Endothelial cell of umbilical vein (primary cell): ENCODE measurements around the gene ARMS2. TPM values are rescaled to one million over a fixed set of nuclear protein-coding genes. Genes with fewer than 3 reads are reported as not detected.

Source experiments
- BruUV-seq: library from RNA; stranded (reverse); fragments of 400-500 nt; replicated peaks from 2 replicates; lab custom pipeline; 2021; lab: Mats Ljungman, UMichigan
- CTCF ChIA-PET: fragments of 300-600, 350-600 bp; sonication (Branson Sonifier 250); formaldehyde crosslinking; loops from one replicate; lab custom pipeline; 2021; ENCODE audit warnings: antibody characterized with exemption, inconsistent platforms; lab: Charles Lee
- POLR2A ChIA-PET: fragments of 300-600, 350-600 bp; sonication (Branson Sonifier 250); formaldehyde crosslinking; loops from one replicate; lab custom pipeline; 2021; ENCODE audit warnings: antibody characterized with exemption, inconsistent platforms; lab: Charles Lee
- DNase-seq: peaks from one replicate; pipeline ENCODE4 v3.0.0-alpha.2; 2011; ENCODE audit warnings: low read depth, low spot score
- FAIRE-seq: peaks from 2 replicates; lab custom pipeline; 2011; peaks lifted over from hg19 to GRCh38; lab: Jason Lieb, UNC
- H2AFZ ChIP-seq: 2 replicates; pipeline ENCODE4 v1.6.0; 2012; ENCODE audit warnings: low read depth, low read length, control low read depth, inconsistent platforms
- H3K27ac ChIP-seq: 2 replicates; pipeline ENCODE4 v1.5.1; 2011; ENCODE audit warnings: low read depth, mild to moderate bottlenecking, control low read depth, low read length, moderate library complexity; ENCODE audit not compliant: insufficient read depth
- H3K27me3 ChIP-seq, 2 experiments: 2 replicates each; pipeline versions ENCODE4 v1.6.0 to v1.6.1; 2011; ENCODE audit warnings: low read length in 2 of 2, mixed read lengths in 1 of 2; ENCODE audit not compliant: control insufficient read depth in 2 of 2, insufficient read depth in 2 of 2
- H3K36me3 ChIP-seq, 2 experiments: 2 replicates in 1 of 2; 3 replicates in 1 of 2; pipeline ENCODE4 v1.5.1; 2011; ENCODE audit warnings: low read length in 2 of 2, mild to moderate bottlenecking in 1 of 2, moderate library complexity in 1 of 2; ENCODE audit not compliant: control insufficient read depth in 2 of 2, insufficient read depth in 2 of 2; ENCODE audit errors: extremely low read depth in 1 of 2
- H3K4me1 ChIP-seq: 3 replicates; pipeline ENCODE4 v1.5.1; 2011; ENCODE audit warnings: mild to moderate bottlenecking, low read length; ENCODE audit not compliant: control insufficient read depth, insufficient read depth; ENCODE audit errors: extremely low read depth
- H3K4me2 ChIP-seq: 2 replicates; pipeline ENCODE4 v1.6.1; 2011; ENCODE audit warnings: low read length, control low read depth, mixed read lengths; ENCODE audit not compliant: insufficient read depth
- H3K4me3 ChIP-seq, 3 experiments: fragments of 200-600 bp in 1 of 3; sonication (generic), shearing (Covaris generic) in 1 of 3; replicated peaks in 1 of 3; 2 replicates each; pipeline ENCODE4 v1.5.1; 2011 to 2016; ENCODE audit warnings: control low read depth in 3 of 3, low read length in 3 of 3, mild to moderate bottlenecking in 2 of 3, inconsistent platforms in 1 of 3, low read depth in 1 of 3, moderate library complexity in 1 of 3; ENCODE audit not compliant: insufficient read depth in 1 of 3
- H3K79me2 ChIP-seq: 2 replicates; pipeline ENCODE4 v1.6.0; 2012; ENCODE audit warnings: low read length, inconsistent platforms; ENCODE audit not compliant: control insufficient read depth, insufficient read depth
- H3K9ac ChIP-seq: replicated peaks from 2 replicates; pipeline ENCODE3; 2011; ENCODE audit warnings: low read length, control low read depth; ENCODE audit not compliant: insufficient read depth; ENCODE audit errors: extremely low read depth
- H3K9me1 ChIP-seq: replicated peaks from 3 replicates; pipeline ENCODE4 v1.6.0; 2011; ENCODE audit warnings: mild to moderate bottlenecking, low read length; ENCODE audit not compliant: control insufficient read depth, insufficient read depth; ENCODE audit errors: extremely low read depth
- H3K9me3 ChIP-seq: replicated peaks from 2 replicates; pipeline ENCODE4 v1.5.1; 2012; ENCODE audit warnings: low read length, inconsistent platforms; ENCODE audit not compliant: control insufficient read depth, insufficient read depth
- H4K20me1 ChIP-seq: replicated peaks from 2 replicates; pipeline ENCODE3; 2011; ENCODE audit warnings: mild to moderate bottlenecking, low read length; ENCODE audit not compliant: control insufficient read depth, insufficient read depth; ENCODE audit errors: extremely low read depth
- EZH2 ChIP-seq: IDR thresholded peaks from 2 replicates; pipeline ENCODE4 v1.6.1; 2012; ENCODE audit warnings: borderline replicate concordance, low read depth, mild to moderate bottlenecking, moderate library complexity, low read length, inconsistent platforms; ENCODE audit not compliant: severe bottlenecking
- FOS ChIP-seq: IDR thresholded peaks from 2 replicates; pipeline ENCODE4 v1.6.1; 2011; ENCODE audit warnings: mild to moderate bottlenecking, low read length, moderate library complexity, borderline replicate concordance; ENCODE audit not compliant: insufficient read depth
- GATA2 ChIP-seq: IDR thresholded peaks from 2 replicates; pipeline ENCODE4 v1.7.0; 2011; ENCODE audit warnings: low read depth, mild to moderate bottlenecking, moderate library complexity, mixed read lengths, low read length; ENCODE audit not compliant: insufficient read length, insufficient read depth
- JUN ChIP-seq: IDR thresholded peaks from 2 replicates; pipeline ENCODE4 v1.6.1; 2011; ENCODE audit warnings: borderline replicate concordance, low read depth; ENCODE audit not compliant: insufficient read length, insufficient read depth
- MYC ChIP-seq: IDR thresholded peaks from one replicate; pipeline ENCODE4 v1.6.1; 2011; ENCODE audit warnings: mild to moderate bottlenecking, low read depth, low read length
- POLR2A ChIP-seq: IDR thresholded peaks from 2 replicates; pipeline ENCODE4 v1.6.1; 2012; ENCODE audit warnings: low read depth, mild to moderate bottlenecking, control low read depth, low read length
- POLR2AphosphoS5 ChIP-seq: IDR thresholded peaks from 2 replicates; pipeline ENCODE4 v1.6.1; 2012; ENCODE audit warnings: low read depth, mild to moderate bottlenecking, control low read depth, low read length, moderate library complexity; ENCODE audit not compliant: insufficient read depth
- dilution Hi-C: fragments of 300-500 bp; cut with MboI; formaldehyde crosslinking; loops from one replicate; pipeline ENCODE4 v1.15.0; 2019; ENCODE audit warnings: low sequenced_read_pairs; ENCODE audit not compliant: extremely low pct_ligation_motif_present
- intact Hi-C: fragments of 100-400 bp; cut with micrococcal nuclease; formaldehyde crosslinking; loops from one replicate; pipeline ENCODE4 v1.10.0; 2022
- polyA plus RNA-seq, 4 experiments: library from polyadenylated mRNA; depleted of rRNA in 3 of 4; stranded (reverse) in 3 of 4; unstranded in 1 of 4; fragments of >200 nt; gene quantifications; 2 replicates each; pipeline versions ENCODE4 v1.2.1 to v1.2.3, GENCODE V29; 2011 to 2012; ENCODE audit warnings: missing spikeins in 1 of 4
- total RNA-seq: library from RNA; stranded (reverse); gene quantifications from 2 replicates; pipeline ENCODE4 v1.2.3, GENCODE V29; 2021
- TF ChIP-seq, protein P1 (sequence below), 2 donors: IDR thresholded peaks; 1 replicate in 1 of 2; 2 replicates in 1 of 2; pipeline ENCODE4 v1.5.1; 2011; ENCODE audit warnings: low read length in 2 of 2, mild to moderate bottlenecking in 2 of 2, moderate library complexity in 2 of 2, control low read depth in 1 of 2, inconsistent platforms in 1 of 2, low read depth in 1 of 2; ENCODE audit not compliant: insufficient read depth in 1 of 2; ENCODE audit errors: extremely low read depth in 1 of 2

Gene ARMS2
- total and polyA plus RNA-seq, 2 donors (not counting 3 experiments of a cell fraction or from before 2014, with no cell fraction given), result not detected

DNA sequence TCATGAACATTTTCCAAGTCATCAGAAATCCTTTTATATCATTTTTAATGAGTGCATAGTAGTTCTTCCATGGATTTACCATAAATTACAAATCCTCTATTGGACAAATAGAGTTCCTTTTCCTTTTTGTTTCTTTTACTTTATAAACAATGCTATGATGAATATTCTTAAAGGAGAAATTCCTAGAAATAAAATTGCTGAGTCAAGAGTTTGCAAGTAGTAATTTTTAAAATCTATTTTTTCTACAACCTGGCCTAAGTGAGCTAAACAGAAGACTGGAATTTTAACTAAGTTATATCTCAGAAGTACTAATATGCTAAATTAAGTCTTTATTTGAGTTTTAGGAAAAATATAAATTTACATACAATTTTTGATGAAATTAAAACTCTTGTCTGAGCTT lies 41.1 kb upstream of the ARMS2 start:
- POLR2A ChIA-PET, result no interaction called here
- no peak overlapping the region for H3K9ac ChIP-seq
- no TSS peak for BruUV-seq
- H3K4me1 ChIP-seq, result no peaks in the 10 kb centered on the region
- H3K9me3 ChIP-seq, result no peaks in the 10 kb centered on the region
- no peak for FAIRE-seq
- H3K79me2 ChIP-seq, result no peaks in the 10 kb centered on the region
- no peak overlapping the region for H3K4me2 ChIP-seq
- no peak overlapping the region for H2AFZ ChIP-seq
- no peak for DNase-seq
- no peak overlapping the region for H3K4me3 ChIP-seq
- CTCF ChIA-PET, result interaction anchor here (0.7 to 1.2 kb wide), 2 partner anchors 9 to 115 kb away, joined by 3 to 5 read pairs; no protein-coding TSS in a partner anchor
- peaks cover 5 to 20% of the 10 kb centered on the region in 2 experiments for H3K36me3 ChIP-seq
- no peaks in the 10 kb centered on the region for H3K9me1 ChIP-seq
- intact Hi-C loops (no loop called here), dilution Hi-C loops (no loop called here)
- TF ChIP-seq POLR2A, result no peak
- no peak for TF ChIP-seq POLR2AphosphoS5
- TF ChIP-seq EZH2, result no peak
- TF ChIP-seq, protein P1, sequence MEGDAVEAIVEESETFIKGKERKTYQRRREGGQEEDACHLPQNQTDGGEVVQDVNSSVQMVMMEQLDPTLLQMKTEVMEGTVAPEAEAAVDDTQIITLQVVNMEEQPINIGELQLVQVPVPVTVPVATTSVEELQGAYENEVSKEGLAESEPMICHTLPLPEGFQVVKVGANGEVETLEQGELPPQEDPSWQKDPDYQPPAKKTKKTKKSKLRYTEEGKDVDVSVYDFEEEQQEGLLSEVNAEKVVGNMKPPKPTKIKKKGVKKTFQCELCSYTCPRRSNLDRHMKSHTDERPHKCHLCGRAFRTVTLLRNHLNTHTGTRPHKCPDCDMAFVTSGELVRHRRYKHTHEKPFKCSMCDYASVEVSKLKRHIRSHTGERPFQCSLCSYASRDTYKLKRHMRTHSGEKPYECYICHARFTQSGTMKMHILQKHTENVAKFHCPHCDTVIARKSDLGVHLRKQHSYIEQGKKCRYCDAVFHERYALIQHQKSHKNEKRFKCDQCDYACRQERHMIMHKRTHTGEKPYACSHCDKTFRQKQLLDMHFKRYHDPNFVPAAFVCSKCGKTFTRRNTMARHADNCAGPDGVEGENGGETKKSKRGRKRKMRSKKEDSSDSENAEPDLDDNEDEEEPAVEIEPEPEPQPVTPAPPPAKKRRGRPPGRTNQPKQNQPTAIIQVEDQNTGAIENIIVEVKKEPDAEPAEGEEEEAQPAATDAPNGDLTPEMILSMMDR (IDR thresholded peaks at IDR 0.05; ENCODE audit: extremely low read depth in 1 of 2, insufficient read depth in 1 of 2, low read depth in 1 of 2, low read length in 2 of 2), result no peak
- no peak for TF ChIP-seq FOS
- TF ChIP-seq JUN, result no peak
- H4K20me1 ChIP-seq, result no peaks in the 10 kb centered on the region
- no peak overlapping the region for H3K27ac ChIP-seq
- H3K27me3 ChIP-seq, result no peaks in the 10 kb centered on the region

DNA sequence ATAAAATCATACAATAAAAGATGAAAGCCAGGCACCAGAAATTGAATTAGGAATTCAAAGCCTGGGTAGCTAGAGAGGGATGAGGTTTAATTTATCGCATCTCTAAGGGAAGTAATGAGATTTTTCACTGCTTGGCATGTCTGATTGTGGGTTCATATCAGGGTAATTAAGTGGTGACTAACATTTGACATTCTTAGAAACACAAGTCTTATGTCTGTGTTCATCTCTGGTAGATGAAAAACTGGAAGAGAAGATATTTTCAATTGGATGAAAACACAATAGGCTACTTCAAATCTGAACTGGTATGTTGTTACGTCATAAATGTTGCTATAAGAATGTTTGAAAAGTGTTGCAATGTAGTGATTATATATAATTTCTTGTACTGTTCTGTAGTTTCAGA lies 36.8 kb upstream of the ARMS2 start:
- no peak for FAIRE-seq
- no peak overlapping the region for H2AFZ ChIP-seq
- H3K27ac ChIP-seq, result no peak overlapping the region
- no peaks in the 10 kb centered on the region for H3K9me3 ChIP-seq
- no peaks in the 10 kb centered on the region for H4K20me1 ChIP-seq
- H3K4me2 ChIP-seq, result no peak overlapping the region
- CTCF ChIA-PET, result interaction anchor here (1.7 kb wide), 1 partner anchor 18 kb away, joined by 5 read pairs; no protein-coding TSS in a partner anchor
- no peaks in the 10 kb centered on the region for H3K27me3 ChIP-seq
- TF ChIP-seq GATA2 (no peak), MYC (no peak)
- no peaks in the 10 kb centered on the region for H3K4me1 ChIP-seq
- H3K4me3 ChIP-seq, result no peak overlapping the region
- no TSS peak for BruUV-seq
- H3K9me1 ChIP-seq, result no peaks in the 10 kb centered on the region
- peaks cover 7 to 26% of the 10 kb centered on the region in 2 experiments for H3K36me3 ChIP-seq
- intact Hi-C loops, result no loop called here
- no peaks in the 10 kb centered on the region for H3K79me2 ChIP-seq
- no peak overlapping the region for H3K9ac ChIP-seq
- dilution Hi-C loops, result no loop called here
- POLR2A ChIA-PET, result no interaction called here
- no peak for DNase-seq
